ENCODE data around the gene TMPRSS9.
"Not testable (repeated sequence)": the region's sequence is repeated elsewhere in the genome, so short reads cannot be mapped to it uniquely, and the experiment has no call there.

TMPRSS9 gene

DNA sequence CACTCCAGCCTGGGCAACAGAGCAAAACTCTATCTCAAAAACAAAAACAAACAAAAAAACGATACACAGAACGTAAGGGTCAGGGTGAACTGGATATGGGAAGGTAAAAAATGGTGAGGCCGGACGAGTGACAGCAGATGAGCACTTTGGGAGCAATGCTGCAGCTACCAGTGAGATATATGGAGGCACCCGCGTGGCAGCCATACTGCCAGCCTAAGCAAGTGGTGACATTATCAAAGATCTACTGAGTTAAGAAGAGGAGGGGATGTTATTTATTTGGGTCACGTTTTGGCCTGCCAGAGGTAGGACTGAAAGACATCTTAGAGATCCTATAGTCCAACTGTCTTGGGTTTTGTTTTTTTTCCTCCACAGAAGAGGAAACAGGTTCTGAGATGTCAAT, 53.1 kb downstream of the TMPRSS9 start:
- FAIRE-seq, result no peak
- no peak for DNase-seq (ENCODE audit: extremely low spot score, insufficient read length, low read depth)

DNA sequence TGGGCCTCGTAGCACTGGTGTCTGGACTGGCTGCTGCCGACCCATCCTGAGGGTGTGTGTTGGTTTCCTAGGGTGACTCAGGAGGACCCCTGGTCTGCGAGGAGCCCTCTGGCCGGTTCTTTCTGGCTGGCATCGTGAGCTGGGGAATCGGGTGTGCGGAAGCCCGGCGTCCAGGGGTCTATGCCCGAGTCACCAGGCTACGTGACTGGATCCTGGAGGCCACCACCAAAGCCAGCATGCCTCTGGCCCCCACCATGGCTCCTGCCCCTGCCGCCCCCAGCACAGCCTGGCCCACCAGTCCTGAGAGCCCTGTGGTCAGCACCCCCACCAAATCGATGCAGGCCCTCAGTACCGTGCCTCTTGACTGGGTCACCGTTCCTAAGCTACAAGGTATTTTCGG, 53.6 kb downstream of the TMPRSS9 start:
- DNase-seq (ENCODE audit: extremely low spot score, insufficient read length, low read depth), result no peak
- no peak for FAIRE-seq

DNA sequence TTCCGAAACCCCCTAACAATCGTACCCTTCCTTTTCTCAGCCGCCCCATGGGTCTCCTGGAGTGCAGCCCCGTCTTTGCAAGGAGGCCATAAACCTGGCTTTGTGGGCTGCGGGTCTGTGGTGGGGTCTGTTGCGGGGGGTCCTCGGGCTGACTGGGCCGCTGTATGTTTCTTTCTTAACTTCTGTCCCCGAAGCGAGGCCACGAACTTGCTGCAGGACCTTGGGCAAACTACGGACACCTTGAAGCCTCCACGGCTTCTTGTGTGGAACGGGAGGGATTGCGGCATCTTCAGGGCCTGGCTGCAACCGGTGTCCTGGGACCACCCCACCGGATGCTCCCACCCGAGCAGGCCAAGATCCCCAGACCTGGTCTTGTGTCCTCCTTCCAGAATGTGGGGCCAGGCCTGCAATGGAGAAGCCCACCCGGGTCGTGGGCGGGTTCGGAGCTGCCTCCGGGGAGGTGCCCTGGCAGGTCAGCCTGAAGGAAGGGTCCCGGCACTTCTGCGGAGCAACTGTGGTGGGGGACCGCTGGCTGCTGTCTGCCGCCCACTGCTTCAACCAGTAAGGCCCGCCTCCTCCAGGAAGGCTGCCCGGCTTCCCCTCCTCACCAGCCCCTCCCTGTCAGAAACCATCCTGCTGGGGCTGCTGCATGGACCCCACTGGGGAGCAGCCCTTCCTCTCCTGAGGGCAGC, 55.4 kb downstream of the TMPRSS9 start:
- no peak for DNase-seq (ENCODE audit: extremely low spot score, insufficient read length, low read depth)
- FAIRE-seq, result no peak

DNA sequence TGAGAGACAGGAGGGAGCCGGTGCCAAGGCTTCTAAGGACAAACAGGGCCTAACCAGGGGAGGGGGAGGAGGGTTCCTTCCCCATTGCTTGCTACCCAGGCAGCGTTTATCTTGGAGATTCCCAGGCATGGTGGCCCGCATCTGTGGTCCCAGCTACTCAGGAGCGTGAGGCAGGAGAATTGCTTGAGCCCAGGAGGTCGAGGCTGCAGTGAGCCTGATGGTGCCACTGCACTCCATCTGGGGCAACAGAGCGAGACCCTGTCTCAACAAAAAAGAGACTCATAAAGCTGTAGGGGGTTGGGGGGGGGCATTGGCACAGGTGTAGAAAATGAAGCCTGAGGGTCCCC, 55.9 kb downstream of the TMPRSS9 start:
- DNase-seq (ENCODE audit: extremely low spot score, insufficient read length, low read depth) (no peak), FAIRE-seq (no peak)

DNA sequence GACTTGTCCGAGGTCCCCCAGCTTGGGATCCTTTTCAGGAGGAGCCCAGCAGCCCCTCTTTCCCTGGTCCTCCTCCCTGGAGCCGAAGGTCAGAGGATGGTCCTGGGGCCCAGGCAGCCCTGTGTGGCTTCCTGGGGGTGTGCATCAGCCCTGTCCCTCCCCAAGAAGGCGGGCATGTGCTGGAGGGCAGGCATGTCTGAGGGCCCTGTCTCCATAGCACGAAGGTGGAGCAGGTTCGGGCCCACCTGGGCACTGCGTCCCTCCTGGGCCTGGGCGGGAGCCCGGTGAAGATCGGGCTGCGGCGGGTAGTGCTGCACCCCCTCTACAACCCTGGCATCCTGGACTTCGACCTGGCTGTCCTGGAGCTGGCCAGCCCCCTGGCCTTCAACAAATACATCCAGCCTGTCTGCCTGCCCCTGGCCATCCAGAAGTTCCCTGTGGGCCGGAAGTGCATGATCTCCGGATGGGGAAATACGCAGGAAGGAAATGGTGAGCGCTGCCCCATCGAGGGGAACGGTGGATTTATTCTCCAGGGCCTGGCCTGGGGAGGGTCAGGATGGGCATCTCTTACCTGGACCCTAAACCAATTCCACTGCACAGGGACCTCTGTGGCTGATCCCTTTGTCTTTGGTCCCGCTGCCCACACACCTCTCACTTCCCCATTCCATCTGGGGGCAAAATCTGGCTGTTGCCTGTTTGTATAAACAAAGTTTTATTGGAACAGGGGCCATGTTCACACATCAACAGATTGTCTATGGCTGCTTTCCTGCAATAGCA, 56.4 kb downstream of the TMPRSS9 start:
- FAIRE-seq, result no peak
- no peak for DNase-seq (ENCODE audit: extremely low spot score, insufficient read length, low read depth)

DNA sequence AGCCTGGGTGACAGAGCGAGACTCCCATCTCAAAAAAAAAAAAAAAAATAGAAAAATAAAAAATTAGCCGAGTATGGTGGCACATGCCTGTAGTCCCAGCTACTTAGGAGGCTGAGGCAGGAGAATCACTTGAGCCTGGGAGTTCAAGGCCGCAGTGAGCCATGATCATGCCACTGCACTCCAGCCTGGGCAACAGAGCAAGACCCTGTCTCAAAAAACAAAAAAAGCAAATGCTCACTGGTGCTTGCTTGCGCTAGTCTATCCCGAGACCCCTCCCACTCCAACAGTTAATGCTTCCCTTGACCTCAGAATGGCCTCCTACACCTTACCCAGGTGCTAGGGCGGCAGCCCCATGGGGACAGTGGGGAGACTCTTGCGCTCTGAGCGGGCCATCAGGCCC, 57.4 kb downstream of the TMPRSS9 start:
- not testable (repeated sequence) for DNase-seq (ENCODE audit: extremely low spot score, insufficient read length, low read depth); FAIRE-seq

DNA sequence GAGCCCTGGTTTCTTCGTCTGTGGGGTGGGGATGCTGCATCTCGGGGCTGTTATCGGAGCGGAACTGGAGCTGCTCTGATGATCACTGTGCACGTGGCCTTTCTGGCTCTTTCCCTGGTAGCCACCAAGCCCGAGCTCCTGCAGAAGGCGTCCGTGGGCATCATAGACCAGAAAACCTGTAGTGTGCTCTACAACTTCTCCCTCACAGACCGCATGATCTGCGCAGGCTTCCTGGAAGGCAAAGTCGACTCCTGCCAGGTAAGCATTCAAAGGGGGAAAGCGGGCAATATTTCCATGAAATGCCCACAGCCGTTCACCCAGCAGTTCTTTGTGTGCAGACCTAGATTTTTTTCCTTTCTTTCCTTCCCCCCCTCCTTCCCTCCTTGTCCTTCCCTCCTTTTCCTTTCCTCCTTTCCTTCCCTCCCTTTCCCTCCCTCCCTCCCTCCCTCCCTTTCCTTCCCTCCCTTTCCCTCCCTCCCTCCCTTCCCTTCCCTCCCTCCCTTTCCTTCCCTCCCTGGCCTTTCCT, 57.9 kb downstream of the TMPRSS9 start:
- FAIRE-seq (no peak), DNase-seq (ENCODE audit: extremely low spot score, insufficient read length, low read depth) (no peak)

DNA sequence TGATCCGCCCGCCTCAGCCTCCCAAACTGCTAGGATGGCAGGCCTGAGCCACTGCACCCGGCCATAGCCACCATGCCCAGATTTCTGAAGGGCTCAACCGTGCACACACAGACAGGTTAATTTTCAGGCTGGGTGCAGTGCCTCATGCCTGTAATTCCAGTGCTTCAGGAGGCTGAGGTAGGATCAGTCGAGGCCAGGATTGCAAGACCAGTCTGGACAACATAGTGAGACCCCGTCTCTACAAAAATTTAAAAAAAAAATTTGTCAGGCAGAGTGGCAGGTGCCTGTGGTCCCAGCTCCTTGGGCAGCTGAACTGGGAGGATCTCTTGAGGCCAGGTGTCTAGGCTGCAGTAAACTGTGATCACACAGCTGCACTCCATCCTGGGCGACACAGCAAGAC, 59.7 kb downstream of the TMPRSS9 start:
- FAIRE-seq (no peak), DNase-seq (ENCODE audit: extremely low spot score, insufficient read length, low read depth) (no peak)

DNA sequence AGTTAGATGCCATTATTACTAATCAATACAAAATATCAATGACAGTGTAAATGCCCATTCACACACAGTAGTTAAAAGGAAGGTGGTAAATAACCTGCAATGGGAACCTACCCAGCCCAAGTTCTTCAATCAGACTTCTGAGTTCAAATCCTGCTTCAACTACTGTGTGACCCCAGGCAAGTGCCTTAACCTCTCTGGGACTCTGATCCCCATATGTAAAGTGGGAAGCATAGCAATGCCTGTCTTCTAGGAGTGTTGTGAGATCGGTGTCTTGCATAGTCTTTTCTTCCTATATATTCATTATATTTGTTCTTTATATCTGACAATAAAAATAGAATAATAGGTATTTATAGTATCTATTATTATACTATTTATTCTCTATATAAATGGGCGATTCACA, 60.4 kb downstream of the TMPRSS9 start:
- FAIRE-seq, result no peak

DNA sequence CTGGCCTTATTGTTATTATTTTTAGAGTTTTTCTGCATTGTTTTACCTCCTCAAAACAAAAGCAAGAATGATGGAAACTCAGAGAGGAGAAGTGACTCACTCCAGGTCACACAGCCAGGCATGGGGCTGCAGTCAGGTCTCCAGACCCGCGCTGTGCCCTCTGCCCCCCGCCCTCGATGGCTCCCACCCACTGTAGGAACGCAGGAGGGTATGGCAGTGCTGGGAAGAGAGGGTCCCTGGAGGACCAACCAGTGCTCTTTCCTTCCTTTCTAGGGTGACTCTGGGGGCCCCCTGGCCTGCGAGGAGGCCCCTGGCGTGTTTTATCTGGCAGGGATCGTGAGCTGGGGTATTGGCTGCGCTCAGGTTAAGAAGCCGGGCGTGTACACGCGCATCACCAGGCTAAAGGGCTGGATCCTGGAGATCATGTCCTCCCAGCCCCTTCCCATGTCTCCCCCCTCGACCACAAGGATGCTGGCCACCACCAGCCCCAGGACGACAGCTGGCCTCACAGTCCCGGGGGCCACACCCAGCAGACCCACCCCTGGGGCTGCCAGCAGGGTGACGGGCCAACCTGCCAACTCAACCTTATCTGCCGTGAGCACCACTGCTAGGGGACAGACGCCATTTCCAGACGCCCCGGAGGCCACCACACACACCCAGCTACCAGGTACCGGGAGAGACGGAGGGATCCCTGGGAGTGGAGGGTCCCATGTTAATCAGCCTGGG, 61.7 kb downstream of the TMPRSS9 start:
- DNase-seq (ENCODE audit: extremely low spot score, insufficient read length, low read depth), result no peak
- no peak for FAIRE-seq

More for the DNA sequence above, 60.4 kb downstream of the TMPRSS9 start:
- DNase-seq (ENCODE audit: extremely low spot score, insufficient read length, low read depth), result no peak

DNA sequence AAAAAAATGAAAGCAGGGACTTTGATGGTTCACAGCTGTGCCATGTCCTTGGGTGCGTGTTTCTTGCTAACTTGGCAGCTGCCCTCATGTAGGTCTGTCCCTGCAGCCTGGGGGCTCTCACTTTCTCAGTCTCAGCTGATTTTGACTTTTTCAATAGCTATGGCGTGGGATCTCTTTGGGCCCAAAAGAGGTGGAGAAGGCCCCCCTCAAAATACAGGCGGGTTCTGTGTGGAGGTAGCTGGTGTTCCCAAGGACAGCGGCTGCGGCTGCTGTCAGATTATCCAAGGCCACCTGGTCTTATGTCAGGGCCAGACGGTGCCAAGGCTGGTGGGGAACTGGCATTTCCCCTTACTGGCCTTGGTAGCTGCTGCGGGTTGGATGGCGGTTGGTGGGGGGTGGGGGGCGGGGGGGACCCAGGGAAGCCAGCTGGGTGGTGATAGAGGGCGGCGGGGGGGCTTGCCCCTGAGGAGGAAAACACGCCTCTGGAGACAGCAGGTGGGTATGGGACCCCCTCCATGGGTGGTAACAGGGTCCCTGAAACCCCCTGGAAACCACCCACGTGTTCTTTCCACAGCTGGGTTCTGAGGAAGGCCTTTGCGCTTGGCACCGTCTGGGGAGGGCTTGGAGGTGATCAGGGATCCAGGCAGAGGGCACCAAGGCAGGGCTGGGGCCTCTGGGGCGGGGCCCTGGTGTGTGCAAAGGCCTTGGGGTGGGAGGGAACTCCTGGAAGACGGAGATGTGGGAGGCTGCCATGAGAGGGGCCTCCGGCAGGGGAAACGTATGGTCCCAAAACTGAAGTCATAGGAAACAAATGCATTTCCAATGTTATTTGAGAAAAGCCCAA, 63.2 kb downstream of the TMPRSS9 start:
- DNase-seq (ENCODE audit: extremely low spot score, insufficient read length, low read depth), result no peak
- FAIRE-seq, result no peak

DNA sequence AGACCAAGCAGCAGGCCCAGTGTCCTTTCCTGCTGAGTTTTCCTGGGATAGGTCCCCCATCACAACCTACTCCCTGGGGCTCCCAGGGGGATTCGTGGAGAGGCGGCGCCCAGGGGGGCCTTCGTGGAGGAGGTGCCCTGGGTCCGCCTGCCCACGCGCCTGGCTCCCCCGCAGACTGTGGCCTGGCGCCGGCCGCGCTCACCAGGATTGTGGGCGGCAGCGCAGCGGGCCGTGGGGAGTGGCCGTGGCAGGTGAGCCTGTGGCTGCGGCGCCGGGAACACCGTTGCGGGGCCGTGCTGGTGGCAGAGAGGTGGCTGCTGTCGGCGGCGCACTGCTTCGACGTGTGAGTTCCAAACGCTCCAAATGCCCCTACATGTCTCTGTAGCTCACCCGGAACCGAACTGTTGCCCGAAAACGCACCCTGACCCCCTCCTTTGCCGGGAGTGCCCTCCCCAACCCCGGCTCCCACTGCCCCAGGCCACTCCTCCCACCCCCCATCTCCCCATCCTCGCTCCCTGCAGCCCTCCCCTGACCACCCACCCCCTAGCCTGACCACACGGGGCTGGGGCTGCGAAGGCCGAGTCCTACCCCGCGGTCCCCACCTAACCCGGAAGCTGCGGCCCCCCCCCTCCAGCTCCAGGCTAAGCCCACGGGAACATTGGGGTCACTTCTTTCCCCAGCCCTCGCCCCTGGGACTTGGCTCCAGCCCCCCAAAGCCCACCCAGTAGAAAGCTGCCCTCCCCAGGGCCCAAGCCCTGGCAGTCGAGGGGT, 64.0 kb downstream of the TMPRSS9 start:
- FAIRE-seq (no peak), DNase-seq (ENCODE audit: extremely low spot score, insufficient read length, low read depth) (no peak)

DNA sequence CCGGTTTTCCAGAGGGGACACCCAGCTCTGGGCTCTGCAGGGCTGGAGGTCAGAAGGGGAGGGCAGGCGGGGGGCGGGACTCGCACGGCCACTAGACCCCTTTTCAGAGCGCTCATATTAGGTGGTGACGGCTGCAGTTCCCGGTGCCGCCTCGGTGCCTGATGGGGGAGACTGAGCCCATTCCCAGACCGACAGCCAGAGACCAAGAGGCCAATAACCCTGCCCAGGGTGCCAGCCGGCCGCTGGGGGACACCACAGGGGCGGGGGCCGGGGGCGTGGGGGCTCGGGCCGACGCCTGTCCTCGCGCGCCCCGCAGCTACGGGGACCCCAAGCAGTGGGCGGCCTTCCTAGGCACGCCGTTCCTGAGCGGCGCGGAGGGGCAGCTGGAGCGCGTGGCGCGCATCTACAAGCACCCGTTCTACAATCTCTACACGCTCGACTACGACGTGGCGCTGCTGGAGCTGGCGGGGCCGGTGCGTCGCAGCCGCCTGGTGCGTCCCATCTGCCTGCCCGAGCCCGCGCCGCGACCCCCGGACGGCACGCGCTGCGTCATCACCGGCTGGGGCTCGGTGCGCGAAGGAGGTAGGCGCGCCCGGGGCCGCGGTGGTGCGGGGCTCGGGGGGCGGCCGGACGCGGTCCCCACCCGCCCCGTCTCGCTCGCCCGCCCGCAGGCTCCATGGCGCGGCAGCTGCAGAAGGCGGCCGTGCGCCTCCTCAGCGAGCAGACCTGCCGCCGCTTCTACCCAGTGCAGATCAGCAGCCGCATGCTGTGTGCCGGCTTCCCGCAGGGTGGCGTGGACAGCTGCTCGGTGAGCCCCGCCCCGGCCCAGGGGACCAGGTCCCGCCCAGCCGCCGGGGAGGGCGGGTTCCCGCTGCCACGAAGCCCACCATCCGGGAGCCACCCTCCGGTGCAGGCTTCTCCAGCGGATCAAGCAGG, 64.9 kb downstream of the TMPRSS9 start:
- no peak for FAIRE-seq
- no peak for DNase-seq (ENCODE audit: extremely low spot score, insufficient read length, low read depth)

DNA sequence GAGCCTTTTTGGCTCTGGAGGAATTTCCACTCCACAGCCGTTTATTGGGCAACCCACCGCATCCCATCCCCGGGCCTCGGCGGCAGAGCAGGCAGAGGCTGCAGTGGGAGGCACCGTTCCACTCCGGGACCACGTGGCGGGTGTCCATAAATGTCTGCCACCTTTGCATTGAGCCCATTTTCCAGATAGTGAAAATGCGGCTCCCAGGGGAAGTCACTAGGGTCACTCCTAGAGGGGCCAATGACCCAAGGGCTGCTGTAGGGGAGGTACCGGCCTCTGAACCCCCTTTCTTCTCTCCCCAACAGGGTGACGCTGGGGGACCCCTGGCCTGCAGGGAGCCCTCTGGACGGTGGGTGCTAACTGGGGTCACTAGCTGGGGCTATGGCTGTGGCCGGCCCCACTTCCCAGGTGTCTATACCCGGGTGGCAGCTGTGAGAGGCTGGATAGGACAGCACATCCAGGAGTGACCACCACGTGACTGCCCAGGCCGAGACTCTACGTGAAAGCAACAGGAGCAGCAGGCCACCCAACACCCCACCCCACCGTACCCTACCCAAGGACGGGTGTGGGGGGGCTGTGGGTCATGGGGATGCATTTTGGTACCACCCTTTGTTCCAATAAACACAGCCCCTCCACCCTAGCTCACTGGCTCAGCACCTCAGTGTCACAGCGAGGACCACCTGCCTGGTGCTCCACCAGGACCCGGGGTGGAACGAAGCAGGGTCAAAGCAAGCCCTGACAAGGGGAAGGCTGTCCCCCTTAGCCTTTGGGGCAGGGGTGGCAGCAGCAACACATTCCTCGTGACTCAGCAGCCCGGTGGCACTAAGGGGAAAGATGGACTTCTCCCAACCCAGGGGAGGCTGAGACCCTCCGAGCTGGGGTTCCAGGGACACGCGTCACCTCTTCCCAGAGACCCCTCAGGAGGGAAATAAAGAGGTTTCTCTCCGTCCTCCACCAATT, 65.8 kb downstream of the TMPRSS9 start:
- DNase-seq (ENCODE audit: extremely low spot score, insufficient read length, low read depth), result no peak
- FAIRE-seq, result no peak

DNA sequence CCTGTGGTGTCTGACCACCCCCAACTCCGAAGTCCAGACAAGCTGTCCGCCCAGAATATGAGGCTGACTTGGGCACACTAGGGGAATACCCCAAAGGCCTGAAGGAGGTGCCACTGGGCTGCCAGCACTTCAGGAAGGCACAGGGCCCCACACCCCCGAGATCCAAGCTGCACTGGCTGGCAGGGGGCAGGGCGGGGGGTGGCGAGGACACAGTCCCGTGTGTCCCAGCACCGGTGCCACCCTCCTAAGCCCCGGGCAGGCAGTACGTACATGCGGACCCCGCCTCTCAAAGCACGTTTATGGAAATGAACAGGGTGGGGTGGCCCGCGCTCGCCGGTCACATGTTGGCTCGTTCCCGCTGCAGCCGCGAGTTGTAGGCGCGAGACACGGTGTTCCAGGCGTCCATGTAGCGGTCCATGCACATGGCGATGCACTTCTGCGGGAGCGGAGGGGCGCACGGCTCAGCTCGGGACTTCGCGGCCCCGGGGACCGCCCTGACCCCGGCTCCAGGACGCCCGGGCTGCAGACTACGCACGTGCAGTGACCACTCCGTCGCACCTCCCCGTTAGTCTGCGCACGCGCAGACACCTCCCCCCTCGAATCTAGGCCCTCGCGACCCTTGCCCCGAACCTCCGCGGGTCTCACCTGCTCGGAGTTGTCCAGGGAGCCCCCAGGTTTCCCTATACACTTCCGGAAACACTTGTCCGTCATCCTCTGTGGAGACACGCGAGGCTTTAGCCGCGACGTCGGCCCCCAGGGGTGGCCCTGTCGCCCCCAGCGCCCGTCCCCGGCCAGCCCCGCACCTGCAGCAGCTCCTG, 66.8 kb downstream of the TMPRSS9 start:
- peak; percentile 58 for DNase-seq (ENCODE audit: extremely low spot score, insufficient read length, low read depth)
- no peak for FAIRE-seq
